SH-SY5Y (cell line): Measurements from ENCODE around the gene PKN1.

ENCODE experiments used
- GATA2 ChIP-seq: IDR thresholded peaks from 2 replicates; pipeline ENCODE4 v1.6.1; 2011; ENCODE audit warnings: mild to moderate bottlenecking, low read depth, low read length
- GATA3 ChIP-seq: IDR thresholded peaks from 2 replicates; pipeline ENCODE4 v1.6.1; 2011; ENCODE audit warnings: low read depth, mild to moderate bottlenecking, low read length, moderate library complexity

The PKN1 gene

DNA sequence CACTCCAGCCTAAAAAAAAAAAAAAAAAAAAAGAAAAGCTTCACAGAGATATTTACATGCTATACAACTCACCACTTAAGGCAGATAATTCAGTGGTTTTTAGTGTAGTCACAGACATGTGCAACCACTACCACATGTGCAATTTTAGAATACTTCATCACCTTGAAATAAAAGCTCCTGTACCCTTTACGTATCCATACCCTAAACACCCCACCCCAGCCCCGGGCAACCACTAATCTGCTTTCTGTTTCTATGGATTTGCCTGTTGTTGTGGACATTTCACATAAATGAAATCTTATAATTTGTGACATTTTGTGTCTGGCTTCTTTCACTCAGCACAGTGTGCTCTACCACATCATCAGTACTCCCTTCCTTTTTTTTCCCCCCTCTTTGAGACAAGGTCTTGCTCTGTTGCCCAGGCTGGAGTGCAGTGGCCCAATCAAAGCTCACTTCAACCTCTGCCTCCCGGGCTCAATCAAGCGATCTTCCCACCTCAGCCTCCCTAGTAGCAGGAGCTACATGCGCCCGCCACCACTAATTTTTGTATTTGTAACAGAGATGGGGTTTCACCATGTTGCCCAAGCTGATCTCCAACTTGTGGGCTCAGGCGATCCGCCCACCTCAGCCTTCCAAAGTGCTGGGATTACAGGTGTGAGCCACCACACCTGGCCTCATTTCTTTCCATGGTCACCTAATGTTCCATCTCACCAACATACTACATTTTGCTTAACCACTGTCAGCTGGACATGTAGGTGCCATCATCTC is 18.0 kb upstream of the PKN1 start:
- TF ChIP-seq GATA3 = no peak
- no peak for TF ChIP-seq GATA2

DNA sequence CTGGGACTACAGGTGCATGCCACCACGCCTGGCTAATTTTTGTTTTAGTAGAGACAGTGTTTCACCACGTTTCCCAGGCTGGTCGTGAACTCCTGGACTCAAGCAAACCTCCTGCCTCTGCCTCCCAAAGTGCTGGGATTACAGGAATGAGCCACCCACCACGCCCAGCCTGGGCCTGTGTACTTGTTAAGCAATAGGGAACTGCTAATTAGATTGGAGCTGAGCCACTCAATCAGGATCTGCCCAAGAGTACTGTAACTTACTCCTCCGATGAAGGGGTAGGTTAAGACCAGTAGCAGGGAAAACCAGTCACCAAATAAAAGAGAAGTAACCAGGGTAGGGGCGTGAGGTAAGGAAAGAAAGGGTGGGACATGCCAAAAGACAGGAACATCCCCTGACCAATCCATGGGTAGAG is 16.3 kb upstream of the PKN1 start:
- no peak for TF ChIP-seq GATA3
- no peak for TF ChIP-seq GATA2

DNA sequence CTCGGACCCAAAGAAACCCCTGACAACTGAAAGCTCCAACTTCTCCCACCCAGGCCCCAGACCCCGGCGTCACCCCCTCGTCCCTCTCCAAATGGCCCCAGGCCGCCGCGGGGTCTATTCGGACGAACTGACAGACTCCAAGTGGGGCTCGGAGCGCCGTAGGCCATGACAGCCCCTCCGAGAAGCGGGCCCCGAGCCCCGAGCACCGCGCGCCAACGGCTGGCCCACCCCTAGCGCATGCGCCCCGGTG is 14.3 kb upstream of the PKN1 start:
- TF ChIP-seq GATA2 = no peak
- TF ChIP-seq GATA3 = no peak

DNA sequence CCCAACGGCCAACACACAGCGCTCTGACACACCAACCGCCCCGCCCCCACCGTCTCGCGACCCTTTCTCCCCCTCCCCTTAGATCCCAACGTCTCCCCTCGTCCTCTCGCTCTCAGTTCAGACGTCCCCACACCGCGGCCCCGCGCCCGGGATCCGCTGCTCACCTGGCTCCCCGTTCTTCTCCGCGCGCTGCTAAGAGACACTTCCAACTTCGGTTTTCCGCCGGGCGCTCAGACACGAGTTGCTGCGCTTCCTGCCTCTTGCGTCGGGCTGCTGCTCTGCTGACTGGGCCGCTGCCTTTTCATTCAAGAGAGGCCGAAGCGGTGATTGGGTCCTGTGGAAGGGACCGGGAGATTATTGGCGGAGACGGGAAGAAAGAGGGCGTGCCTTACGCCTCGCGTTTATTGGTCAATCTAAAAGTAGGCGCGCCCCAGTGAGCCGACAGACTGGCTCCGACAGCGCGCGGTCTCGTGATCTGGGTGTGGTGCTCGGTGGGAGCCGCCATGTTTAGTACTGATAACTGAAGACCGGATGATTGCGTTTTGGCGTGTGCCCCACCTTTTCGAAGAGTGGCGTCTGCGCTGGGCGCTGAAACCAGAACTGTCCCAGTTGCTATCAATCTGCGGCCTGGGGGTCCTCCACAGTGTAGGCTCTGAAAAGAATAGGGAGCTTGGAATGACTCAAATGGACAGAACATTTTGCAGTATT is 13.8 kb upstream of the PKN1 start, which contains the start of gene DDX39A:
Gene DDX39A (minus strand): TSS at position 236 of the 708 bp plus-strand sequence. CDS start 6,121 bp downstream, outside the sequence.
- no peak for TF ChIP-seq GATA3
- TF ChIP-seq GATA2 = no peak

DNA sequence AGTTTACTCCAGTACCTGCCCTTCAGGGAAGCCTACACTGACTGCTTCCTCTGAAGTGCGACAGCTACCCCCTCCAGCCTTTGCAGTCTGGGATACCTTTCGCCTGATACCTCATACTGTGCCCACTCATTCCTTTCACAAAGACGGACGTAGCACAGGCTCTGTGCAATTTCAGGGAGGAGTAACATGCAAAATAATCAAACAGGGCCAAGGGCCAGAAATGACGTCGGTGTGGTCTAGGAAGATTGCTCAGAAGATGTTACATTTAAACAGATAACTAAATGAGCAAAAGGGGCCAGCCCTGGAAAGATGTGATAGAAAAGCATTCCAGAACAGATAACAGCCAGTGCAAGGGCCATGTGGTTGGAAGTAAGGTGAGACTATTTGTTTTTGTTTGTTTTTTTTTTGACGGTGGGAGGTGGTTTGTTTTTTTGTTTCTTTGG is 7.4 kb upstream of the PKN1 start:
- TF ChIP-seq GATA3 (no peak), GATA2 (no peak)

DNA sequence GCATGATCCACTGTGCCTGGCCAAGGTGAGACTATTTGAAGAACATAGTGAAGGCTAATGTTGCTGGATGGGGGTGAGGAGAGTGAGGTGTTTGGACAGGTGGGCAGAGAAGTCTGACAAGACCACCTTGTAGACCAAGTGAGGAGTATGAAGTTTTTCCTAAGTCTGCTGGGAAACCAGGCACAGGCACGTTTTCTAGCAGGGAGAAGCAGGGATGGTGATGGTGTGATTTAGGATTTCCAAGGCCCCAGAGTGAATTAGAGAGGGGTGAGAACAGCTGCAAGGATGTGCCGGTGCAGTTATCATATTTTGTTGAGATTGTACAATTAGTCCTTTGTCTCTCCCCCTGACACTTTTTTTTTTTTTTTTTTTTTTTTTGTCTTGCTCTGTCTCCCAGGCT is 5.6 kb upstream of the PKN1 start:
- TF ChIP-seq GATA2 (no peak), GATA3 (no peak)

DNA sequence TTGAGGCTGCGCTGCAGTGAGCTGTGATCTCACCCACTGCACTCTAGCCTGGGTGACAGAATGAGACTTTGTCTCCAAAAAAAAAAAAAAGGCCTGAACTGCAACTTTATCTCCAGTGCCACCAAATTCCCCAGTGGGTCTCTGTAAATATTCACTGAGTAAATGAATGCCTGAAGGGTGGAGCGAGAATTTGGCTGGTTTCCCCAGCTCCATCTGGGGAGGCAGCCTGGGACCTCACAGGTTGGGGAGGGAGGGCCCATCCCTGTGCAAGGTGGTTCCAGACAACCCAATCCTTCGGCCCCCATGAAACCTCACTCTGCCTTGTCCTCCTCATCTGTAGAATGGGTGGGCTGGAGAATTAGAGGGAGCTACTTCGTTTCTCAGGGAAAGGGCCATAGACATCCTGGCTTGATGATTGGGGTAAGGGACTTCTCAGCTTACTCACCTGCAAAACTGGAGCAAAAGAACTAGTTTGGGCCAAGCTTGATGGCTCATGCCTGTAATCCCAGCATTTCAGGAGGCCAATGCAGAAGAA is 4.2 kb upstream of the PKN1 start:
- TF ChIP-seq GATA3 (no peak), GATA2 (no peak)

DNA sequence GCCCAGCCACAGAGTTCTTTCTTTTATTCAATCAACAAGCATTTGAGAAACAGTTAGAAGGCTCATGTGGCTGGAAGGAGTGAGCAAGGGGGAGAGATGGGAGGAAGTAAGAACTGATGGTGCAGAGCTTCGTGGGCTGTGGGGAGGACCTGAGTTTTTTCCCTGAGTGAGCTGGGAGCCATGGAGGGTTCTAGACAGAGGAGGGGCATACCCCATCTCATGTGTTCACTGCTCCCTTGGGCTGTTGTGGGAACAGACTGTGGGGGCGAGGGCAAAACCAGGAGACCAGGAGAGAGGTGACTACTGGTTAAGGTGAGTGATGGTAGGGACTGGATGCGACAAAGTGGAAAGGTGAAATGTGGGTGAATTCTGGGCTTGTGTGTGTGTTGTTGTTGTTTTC is 2.4 kb upstream of the PKN1 start:
- TF ChIP-seq GATA2 (no peak), GATA3 (no peak)

DNA sequence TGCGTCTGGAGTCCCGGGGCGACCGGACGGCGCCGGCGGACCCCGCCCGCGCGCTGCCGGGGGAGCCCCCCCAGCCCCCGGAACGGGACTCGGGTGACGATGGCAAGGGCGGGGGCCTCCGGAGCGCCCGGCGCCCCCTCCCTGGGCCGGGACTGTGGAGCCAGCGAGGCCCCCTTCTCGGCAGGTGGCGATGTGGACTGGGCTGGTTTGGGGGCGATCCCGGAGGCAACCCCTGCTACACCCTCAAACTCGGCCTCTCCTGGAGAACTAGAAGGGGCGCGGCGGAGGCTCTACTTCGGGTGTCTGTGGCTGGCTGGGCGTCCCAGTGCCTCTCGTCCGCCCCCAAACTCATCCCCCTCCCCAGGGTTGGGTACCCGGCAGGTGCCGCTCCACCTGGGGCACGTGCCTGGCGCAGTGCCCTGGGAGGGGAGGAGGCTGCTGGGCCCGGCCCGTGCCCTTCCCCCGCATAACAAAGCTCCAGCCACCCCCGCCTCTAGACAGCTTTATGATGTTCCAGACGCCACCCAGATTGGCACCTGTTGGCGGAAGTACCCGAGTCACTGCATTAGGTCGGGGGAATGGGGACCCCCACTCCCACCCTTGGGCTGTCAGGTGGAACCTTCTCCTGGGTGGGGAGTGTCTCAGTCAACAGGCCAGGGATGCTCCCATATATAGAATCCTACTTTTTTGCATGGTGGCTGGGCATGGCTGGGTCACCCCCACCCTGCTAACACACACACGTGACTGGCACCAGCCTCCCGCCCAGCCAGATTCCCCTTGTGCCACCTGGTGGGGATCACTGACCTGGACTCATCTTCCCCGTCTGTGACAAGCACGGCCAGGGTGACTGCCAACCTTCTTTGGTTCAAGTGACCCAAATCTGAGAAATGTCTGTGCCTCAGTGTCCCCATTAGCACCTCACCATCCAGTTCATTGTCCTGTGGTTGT is 722 bp downstream of the PKN1 start:
- TF ChIP-seq GATA3 (no peak), GATA2 (no peak)

DNA sequence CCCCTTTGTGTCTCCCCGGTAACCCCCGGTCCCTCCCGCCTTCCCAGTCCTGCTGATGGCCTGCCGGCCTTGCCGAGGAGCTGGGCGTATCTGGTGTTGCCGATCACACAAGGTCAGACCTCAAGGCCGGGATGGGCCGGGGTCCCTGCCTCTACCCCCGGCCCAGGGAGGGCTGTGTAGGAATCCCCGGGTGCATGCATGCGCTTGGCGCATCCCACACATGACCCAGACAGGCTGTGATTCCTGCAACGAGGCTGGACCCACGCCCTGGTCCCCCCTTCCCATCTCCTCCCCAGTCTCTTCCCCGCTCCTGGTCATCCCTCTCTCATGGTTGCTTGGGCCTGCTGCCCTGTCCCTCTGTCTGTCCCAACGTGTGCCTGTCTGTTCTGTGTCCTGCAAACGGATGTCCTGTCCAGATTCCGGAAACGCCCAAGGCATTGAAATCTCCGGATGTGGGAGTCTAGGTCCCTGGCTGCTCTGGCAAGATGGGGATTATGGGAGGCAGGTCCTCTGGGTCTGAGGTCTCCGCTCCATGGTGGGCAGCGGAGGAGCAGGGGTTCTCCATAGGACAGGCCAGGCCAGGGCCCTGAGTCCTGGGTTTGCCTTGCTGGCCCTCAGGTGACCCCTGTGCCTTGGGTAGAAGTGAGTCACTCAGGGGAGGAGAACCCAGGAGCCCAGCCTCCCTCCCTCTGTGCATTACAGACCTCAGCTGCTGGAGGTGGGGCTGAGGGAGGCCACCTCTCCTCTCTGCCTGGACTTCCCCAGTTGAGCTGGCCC is 1.6 kb downstream of the PKN1 start:
- TF ChIP-seq GATA3 = no peak
- TF ChIP-seq GATA2 = no peak

DNA sequence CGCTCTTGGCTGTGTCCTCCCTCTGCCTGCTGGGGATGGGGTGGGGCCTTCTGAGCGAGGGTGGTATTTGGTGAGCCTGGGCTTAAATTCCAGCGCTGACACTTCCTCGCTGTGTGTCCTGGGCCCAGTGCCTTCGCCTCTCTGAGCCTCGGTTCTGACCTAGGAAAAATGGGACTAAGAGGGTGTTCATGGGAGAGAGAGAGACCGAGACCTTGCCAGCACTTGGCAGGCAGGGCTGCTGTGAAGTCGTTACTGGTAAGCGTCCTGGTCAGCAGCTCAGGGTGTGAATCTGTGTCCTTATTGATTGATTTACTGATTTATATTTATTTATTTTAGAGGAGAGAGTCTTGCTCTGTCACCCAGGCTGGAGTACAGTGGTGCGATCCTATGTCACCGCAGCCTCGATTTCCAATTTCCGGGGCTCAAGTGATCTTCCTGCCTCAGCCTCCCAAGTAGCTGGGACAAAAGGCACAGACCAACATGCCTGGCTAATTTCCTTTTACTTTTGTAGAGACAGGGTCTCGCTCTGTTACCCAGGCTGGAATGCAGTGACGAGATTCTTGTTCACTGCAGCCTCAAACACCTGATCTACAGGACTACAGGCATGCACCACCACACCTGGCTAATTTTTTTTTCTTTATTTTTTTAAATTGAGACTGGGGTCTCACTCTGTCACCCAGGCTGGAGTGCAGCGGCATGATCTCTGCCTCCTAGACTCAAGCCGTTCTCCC is 2.4 kb downstream of the PKN1 start:
- TF ChIP-seq GATA3 = no peak
- no peak for TF ChIP-seq GATA2

DNA sequence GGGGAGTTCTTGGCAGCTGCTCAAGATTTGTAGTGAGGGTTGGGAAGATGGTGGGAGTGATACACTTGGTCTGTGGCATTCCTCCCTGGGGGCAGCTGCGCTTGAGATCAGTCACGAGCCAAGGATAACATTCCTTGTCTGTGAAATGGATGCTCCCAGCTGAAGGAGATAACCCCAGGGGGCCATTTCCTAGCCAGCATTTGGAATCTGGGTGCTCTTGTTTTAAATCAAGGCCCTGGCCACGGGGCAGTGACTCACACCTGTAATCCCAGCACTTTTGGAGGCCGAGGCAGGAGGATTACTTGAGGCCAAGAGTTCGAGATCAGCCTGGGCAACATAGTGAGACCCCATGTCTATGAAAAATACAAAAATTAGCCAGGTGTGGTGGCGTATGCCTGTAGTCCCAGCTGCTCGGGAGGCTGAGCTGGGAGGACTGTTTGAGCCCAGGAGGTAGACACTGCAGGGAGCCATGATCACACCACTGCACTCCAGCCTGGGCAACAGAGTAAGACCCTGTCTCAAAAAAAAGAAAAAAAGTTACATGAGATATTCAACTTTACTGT is 4.6 kb downstream of the PKN1 start:
- TF ChIP-seq GATA2 (no peak), GATA3 (no peak)

DNA sequence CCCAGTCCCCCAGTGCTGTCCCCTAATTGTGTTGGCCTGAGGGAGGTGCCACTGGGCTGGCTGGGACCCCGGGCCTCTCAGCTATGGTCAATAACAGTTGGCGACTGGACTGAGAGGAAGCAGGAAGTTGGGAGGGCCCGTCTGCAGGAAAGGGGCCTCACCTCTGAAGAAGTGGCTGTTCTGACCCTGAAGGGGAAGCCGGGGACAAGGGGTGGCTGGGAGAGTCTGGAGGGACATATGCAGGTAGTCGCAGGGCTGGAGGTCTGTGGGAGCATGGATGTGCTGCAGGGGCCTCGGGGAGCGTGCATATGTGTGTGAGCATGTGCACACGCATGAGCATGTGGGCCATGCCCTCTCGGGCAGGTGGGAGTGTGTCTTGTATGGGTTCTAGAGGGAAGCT is 5.9 kb downstream of the PKN1 start:
- TF ChIP-seq GATA2 (no peak), GATA3 (no peak)

DNA sequence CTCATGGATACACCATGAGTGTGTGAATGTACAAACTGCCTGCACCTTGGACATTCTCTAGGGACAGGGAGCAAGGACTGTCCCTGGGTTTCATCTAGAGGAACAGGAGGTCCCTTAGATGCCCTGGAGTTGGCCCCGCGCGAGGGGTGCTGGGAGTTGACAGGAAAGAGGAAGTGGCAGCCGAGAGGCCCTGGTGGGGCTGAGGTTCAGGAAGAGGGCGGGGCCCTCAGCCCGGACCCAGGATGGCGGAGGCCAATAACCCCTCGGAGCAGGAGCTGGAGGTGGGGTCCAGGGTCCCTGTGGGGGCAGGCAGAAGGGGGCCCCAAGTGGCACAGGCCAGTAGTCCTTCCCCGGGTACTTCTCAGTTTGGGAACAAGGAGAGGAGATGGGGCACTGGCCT is 6.9 kb downstream of the PKN1 start:
- TF ChIP-seq GATA3 (no peak), GATA2 (no peak)
